ENCODE results near the gene NTNG1. TPM values are rescaled to one million over a fixed set of nuclear protein-coding genes. Genes with fewer than 3 reads are reported as not detected.

Gene NTNG1
- total and polyA plus RNA-seq, 2 of the 8 experiments (the other 6 are each of a cell fraction or from before 2014, with no cell fraction given) = 1.2 to 4.1 TPM

DNA sequence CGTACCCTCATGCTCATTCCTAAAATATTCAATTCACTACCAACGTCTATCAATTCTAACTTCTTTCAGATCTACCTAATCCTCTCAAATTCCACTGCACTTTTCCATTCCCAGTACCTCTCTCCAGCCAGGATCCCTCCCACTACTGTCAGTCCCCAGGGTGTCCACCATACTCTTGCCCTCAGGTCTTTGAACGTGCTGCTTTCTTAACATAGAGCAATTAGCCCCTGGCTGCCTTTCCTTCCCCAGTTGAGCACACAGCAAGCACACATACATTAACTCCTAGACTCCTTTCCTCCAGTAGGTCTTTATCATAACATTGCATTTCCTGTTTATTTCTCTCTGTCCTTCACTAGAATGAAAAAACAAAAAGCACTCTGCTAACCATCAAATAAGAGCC lies 126.7 kb downstream of the NTNG1 start:
- H3K4me1 ChIP-seq (replicated peaks in 1 of 4; ENCODE audit: control insufficient read depth in 3 of 4, insufficient read depth in 4 of 4, low read length in 3 of 4) = no peaks in the 10 kb centered on the region
- POLR2A ChIA-PET (ENCODE audit: partially characterized antibody) = interaction anchor here (1.0 kb wide), 1 partner anchor 11 kb away, joined by 3 read pairs; no protein-coding TSS in a partner anchor
- no peak for FAIRE-seq

More for the DNA sequence above, 126.7 kb downstream of the NTNG1 start:
- Histone ChIP-seq H3K79me1 (ENCODE audit: low read depth, low read length) (no peaks in the 10 kb centered on the region), H4K5ac (ENCODE audit: insufficient read length, low read depth, low read length) (no peak overlapping the region), H2AFZ (ENCODE audit: low read length) (no peak overlapping the region), H3K18ac (ENCODE audit: extremely low read depth, low read length) (no peak overlapping the region), H4K91ac (replicated peaks; ENCODE audit: insufficient read length, low read length) (no peak overlapping the region), H3K9me3 (ENCODE audit: insufficient read depth in 2 of 2, low read depth in 1 of 2, low read length in 1 of 2) (no peaks in the 10 kb centered on the region), H3K4me3 (ENCODE audit: extremely low read depth in 1 of 4, insufficient read depth in 2 of 4, low read depth in 3 of 4, low read length in 4 of 4) (no peak overlapping the region), H2BK15ac (ENCODE audit: low read length) (no peak overlapping the region; the same call in 1 of the 2 replicates), H3K4ac (replicated peaks; ENCODE audit: insufficient read length, low read depth, low read length) (no peak overlapping the region), H2AK5ac (ENCODE audit: low read depth, low read length) (no peak overlapping the region), H3K27me3 (replicated peaks in 1 of 4; ENCODE audit: control insufficient read depth in 3 of 4, extremely low read depth in 1 of 4, insufficient read depth in 3 of 4, low read length in 3 of 4) (no peaks in the 10 kb centered on the region), H3K14ac (ENCODE audit: insufficient read length) (no peak overlapping the region), H2BK5ac (ENCODE audit: low read depth, low read length) (no peak overlapping the region), H3K9ac (replicated peaks in 1 of 4; ENCODE audit: extremely low read depth in 1 of 4, low read depth in 3 of 4, low read length in 3 of 4) (no peak overlapping the region), H2BK120ac (replicated peaks; ENCODE audit: low read depth, low read length) (no peak overlapping the region), H4K8ac (ENCODE audit: extremely low read depth, insufficient read depth, low read length) (no peak overlapping the region), H3K4me2 (ENCODE audit: insufficient read depth in 1 of 2, low read depth in 2 of 2, low read length in 2 of 2) (no peak overlapping the region), H3K23ac (ENCODE audit: insufficient read length) (no peak overlapping the region), H3K79me2 (ENCODE audit: control insufficient read depth in 1 of 2, insufficient read depth in 2 of 2, low read length in 2 of 2) (no peaks in the 10 kb centered on the region), H4K20me1 (replicated peaks in 1 of 2; ENCODE audit: control insufficient read depth in 1 of 2, insufficient read depth in 2 of 2, low read length in 2 of 2) (no peaks in the 10 kb centered on the region), H2BK20ac (ENCODE audit: low read length) (no peak overlapping the region), H2BK12ac (ENCODE audit: low read depth, low read length) (no peak overlapping the region), H3K23me2 (ENCODE audit: low read depth, low read length) (no peaks in the 10 kb centered on the region; the same call in 1 of the 2 replicates), H3K27ac (ENCODE audit: low read depth, low read length) (no peak overlapping the region), H3K56ac (replicated peaks; ENCODE audit: insufficient read length, low read depth, low read length) (no peak overlapping the region), H3K36me3 (ENCODE audit: control insufficient read depth in 2 of 4, insufficient read depth in 4 of 4, low read length in 3 of 4) (no peaks in the 10 kb centered on the region)
- DNase-seq (ENCODE audit: low read depth in 1 of 2, low spot score in 2 of 2) = no peak
- TF ChIP-seq GABPA (IDR thresholded peaks at IDR 0.05; ENCODE audit: borderline replicate concordance, insufficient read depth, low read length) = no peak
- TF ChIP-seq HDAC2 (IDR thresholded peaks at IDR 0.05; ENCODE audit: borderline replicate concordance in 1 of 2, low read depth in 2 of 2, low read length in 2 of 2) = no peak
- TF ChIP-seq KDM4A (IDR thresholded peaks at IDR 0.05; ENCODE audit: low read depth, low read length, severe bottlenecking) = no peak
- TF ChIP-seq RAD21 (IDR thresholded peaks at IDR 0.05 in 1 of 2, conservative IDR thresholded peaks at IDR 0.05 in 1 of 2; ENCODE audit: low read depth in 2 of 2, low read length in 2 of 2) = no peak
- TF ChIP-seq, protein P1, sequence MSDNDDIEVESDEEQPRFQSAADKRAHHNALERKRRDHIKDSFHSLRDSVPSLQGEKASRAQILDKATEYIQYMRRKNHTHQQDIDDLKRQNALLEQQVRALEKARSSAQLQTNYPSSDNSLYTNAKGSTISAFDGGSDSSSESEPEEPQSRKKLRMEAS (IDR thresholded peaks at IDR 0.05) = no peak
- CTCF ChIA-PET (ENCODE audit: partially characterized antibody) = interaction anchor here (0.6 to 1.3 kb wide), 3 partner anchors 9 to 307 kb away, joined by 3 to 6 read pairs (median 3); no protein-coding TSS in a partner anchor
- WGBS, 2 experiments (ENCODE audit: extremely low coverage in 1 of 2, insufficient coverage in 1 of 2, insufficient read length in 1 of 2, insufficient replicate concordance in 2 of 2, low coverage in 1 of 2, low lambda C conversion rate in 2 of 2, missing lambda C conversion rate in 1 of 2) = 81 to 100% methylated on average over 2 to 3 of the region's 3 CpGs
